SW 1271 (cell line): ENCODE measurements around the gene CHD6.

Source experiments
- DNase-seq, 2 experiments: peaks; one replicate each; lab custom pipeline; 2025; lab: John Stamatoyannopoulos, UW

CHD6 gene

GRCh38 chr20:41592516-41593216, 25.5 kb downstream of the CHD6 start:
- DNase-seq = no peak

DNA sequence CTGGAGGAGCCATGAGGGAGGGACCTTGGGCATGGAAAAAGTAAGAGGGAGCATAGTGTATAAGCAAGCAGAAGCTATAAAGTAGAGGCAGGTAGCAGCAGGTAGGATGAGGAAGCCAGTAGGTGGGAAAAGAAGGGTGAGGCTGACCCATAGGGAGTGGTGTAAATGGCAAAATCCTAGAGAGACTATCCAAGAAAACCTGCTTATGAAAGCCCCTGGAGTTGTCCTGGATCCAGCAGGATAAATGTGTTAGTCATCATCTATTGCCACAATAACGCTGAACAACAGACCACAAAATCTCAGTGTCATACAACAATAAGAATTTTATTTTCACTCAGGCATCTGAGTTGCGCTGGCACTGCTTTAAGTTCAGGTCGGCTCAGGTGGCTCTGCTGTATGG, 30.2 kb downstream of the CHD6 start:
- DNase-seq = peak in 1 of 2 experiments; percentile 23

- DNase-seq = no peak
Observed at GRCh38 chr20:41587523-41587922, 30.7 kb downstream of the CHD6 start.

DNA sequence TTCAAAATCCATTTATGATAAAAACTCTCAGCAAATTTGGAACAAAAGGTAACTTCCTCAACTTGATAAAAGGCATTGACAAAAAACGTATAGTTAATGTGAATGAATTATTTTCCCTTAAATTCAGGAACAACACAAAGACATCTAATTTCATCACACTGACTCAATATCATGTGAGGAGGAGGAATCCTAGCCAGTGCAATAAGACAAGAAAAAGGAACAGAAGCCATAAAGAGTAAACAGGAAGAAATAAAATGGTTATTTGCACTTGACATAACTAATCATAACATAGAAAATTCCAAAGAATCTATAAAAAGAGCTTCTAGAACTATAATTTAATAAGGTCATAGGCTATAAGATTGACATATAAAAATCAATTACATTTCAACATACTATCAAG, 31.4 kb downstream of the CHD6 start:
- no peak for DNase-seq

GRCh38 chr20:41580350-41580749, 37.8 kb downstream of the CHD6 start:
- DNase-seq = no peak

GRCh38 chr20:41577129-41578009, 40.8 kb downstream of the CHD6 start:
- DNase-seq = no peak

GRCh38 chr20:41575412-41575811, 42.8 kb downstream of the CHD6 start:
- no peak for DNase-seq

DNA sequence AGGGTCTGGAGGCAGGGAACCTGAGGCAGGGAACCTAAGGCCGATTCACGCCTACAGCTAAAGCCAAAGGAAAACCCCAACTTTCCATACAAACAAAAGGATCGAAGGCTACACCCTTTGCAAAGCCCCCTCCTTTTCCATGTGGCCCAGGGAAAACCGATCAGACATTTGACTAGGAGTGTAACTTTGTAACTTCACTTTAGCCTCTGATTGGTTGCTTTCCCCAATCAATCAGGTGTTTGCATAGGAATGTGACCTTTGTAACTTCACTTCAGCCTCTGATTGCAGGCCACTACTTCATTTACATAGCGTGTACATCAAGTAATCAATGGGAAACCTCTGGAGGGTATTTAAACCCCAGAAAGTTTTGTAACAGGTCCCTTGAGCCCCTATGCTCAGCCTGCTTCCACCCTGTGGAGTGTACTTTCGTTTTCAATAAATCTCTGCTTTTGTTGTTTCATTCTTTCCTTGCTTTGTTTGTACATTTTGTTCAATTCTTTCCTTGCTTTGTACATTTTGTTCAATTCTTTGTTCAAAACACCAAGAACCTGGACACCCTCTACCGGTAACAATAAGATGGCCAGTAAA, 43.3 kb downstream of the CHD6 start:
- DNase-seq = no peak

DNA sequence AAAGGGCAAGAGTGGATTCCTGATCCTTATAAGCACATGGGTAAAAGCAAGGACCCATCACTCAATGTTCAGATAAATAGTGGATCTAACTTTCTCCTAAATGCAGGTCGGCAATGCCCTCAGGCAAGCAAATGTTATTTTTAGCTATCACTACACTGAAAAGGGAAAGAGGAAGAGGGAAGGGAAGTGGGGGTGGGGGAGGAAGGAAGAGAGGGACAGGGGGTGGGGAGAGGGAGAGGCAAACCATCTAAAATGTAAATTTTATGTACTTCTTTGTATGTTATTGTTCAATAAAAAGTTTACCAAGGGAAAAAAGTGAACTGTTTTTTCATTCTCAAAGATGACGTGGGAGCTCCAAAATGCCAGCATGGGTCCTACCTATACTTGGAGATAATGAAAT, 44.2 kb downstream of the CHD6 start:
- no peak for DNase-seq

GRCh38 chr20:41572010-41572572, 46.1 kb downstream of the CHD6 start:
- DNase-seq = no peak

GRCh38 chr20:41571006-41571405, 47.2 kb downstream of the CHD6 start:
- no peak for DNase-seq

- no peak for DNase-seq
Observed at GRCh38 chr20:41570557-41570956, 47.6 kb downstream of the CHD6 start.

GRCh38 chr20:41567615-41568014, 50.6 kb downstream of the CHD6 start:
- no peak for DNase-seq

- no peak for DNase-seq
Observed at GRCh38 chr20:41566896-41567527, 51.2 kb downstream of the CHD6 start.

- no peak for DNase-seq
Observed at GRCh38 chr20:41563087-41563486, 55.1 kb downstream of the CHD6 start.

- no peak for DNase-seq
Observed at GRCh38 chr20:41560970-41561369, 57.2 kb downstream of the CHD6 start.

DNA sequence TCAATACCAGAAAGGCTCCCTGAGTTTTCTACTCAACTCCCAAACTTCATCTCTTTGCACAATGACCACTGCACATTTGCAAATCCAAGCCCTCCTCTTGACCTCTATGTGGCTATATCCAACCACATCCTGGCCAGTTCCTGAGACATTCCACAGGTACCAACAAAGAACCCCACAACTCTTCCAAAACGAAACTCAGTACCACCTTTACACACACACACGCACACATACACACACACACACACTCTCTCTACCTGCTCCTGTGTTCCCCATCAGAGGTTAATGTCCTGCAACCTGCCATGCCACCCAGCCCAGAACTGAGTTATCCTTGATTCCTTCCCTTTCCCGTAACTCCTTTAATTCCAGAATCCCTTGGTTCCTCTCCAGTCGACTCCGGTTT, 58.5 kb downstream of the CHD6 start:
- DNase-seq = no peak

DNA sequence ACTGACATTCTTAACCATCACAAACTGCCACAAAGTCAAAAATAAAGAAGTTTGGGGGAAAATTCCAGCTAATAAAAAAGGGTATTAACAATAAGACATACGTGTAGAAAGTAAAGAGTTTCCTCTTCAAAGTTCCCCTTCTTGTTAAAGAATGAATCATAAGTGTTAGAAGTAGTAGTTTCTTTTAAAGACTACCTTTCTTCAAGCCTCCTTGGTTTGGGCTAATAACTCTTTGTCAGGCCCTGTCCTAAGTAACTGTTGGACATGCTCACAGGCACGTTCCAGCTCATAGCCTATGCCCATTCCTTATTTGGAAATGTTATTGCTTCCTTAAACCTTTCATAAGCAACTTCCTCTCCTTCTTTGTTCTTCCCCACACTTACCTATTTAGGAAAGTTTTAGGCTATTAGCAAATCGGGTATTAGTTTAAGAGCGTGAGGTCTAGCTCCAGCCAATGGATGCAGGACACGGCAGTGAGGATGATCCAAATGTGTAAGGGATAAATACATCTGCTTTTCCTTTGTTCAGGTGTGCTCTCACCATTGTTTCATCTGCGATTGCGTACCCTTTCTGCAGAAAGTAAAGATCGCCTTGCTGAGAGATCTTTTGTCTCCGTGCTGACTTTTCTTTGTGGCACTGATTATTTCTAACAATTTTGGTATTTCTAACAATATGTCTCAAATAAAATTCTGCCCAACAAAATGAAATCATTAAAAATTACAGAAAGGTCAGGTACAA, 64.9 kb downstream of the CHD6 start:
- no peak for DNase-seq

- no peak for DNase-seq
Observed at GRCh38 chr20:41552295-41553068, 65.7 kb downstream of the CHD6 start.

GRCh38 chr20:41551011-41551705, 67.0 kb downstream of the CHD6 start:
- DNase-seq = no peak
